Bronchial epithelial cell (primary cell): ENCODE results near the gene XDH. TPM values are rescaled to one million over a fixed set of nuclear protein-coding genes. Genes with fewer than 3 reads are reported as not detected.

Experiments
- DNase-seq: peaks from one replicate; pipeline ENCODE4 v3.0.0-alpha.2; 2010; ENCODE audit warnings: low read depth
- FAIRE-seq: peaks from 2 replicates; lab custom pipeline; 2011; peaks lifted over from hg19 to GRCh38; lab: Jason Lieb, UNC
- H3K27me3 ChIP-seq: 2 replicates; pipeline ENCODE4 v1.5.1; 2011; ENCODE audit warnings: low read length; ENCODE audit not compliant: control insufficient read depth, insufficient read depth
- H3K36me3 ChIP-seq: 2 replicates; pipeline ENCODE4 v1.5.1; 2011; ENCODE audit warnings: low read length; ENCODE audit not compliant: control insufficient read depth, insufficient read depth
- H3K4me3 ChIP-seq: 2 replicates; pipeline ENCODE4 v1.5.1; 2011; ENCODE audit warnings: mild to moderate bottlenecking, low read depth, low read length, control low read depth
- total RNA-seq: library from RNA; depleted of rRNA; stranded (reverse); fragments of >200 nt; gene quantifications from 2 replicates; pipeline ENCODE4 v1.2.1, GENCODE V29; 2014
- TF ChIP-seq, protein P1 (sequence below): IDR thresholded peaks from 2 replicates; pipeline ENCODE4 v1.5.1; 2011; ENCODE audit warnings: mild to moderate bottlenecking, moderate library complexity, low read length, control low read depth, inconsistent platforms; ENCODE audit not compliant: insufficient read depth, severe bottlenecking

XDH gene
- total RNA-seq, 1 donor from 2014 or later, result 6.1 TPM

DNA sequence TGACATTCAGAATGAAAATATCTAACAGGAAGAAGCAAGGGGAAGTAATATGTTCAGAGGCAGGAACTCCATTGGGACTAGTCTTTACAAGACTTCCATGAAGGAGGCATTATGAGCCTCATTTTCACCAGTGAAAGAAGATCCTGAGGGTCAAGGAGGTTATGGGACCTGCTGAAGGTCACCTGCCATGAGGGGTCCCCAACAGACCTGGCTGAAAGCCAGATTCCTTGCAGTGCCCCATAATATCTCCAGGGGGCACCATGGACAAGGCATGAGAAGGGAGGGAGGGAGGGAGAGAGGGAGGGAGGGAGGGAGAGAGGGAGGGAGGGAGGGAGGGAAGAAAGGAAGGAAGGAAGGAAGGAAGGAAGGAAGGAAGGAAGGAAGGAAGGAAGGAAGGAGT, 27.9 kb downstream of the XDH start:
- no peak for DNase-seq
- TF ChIP-seq, protein P1, sequence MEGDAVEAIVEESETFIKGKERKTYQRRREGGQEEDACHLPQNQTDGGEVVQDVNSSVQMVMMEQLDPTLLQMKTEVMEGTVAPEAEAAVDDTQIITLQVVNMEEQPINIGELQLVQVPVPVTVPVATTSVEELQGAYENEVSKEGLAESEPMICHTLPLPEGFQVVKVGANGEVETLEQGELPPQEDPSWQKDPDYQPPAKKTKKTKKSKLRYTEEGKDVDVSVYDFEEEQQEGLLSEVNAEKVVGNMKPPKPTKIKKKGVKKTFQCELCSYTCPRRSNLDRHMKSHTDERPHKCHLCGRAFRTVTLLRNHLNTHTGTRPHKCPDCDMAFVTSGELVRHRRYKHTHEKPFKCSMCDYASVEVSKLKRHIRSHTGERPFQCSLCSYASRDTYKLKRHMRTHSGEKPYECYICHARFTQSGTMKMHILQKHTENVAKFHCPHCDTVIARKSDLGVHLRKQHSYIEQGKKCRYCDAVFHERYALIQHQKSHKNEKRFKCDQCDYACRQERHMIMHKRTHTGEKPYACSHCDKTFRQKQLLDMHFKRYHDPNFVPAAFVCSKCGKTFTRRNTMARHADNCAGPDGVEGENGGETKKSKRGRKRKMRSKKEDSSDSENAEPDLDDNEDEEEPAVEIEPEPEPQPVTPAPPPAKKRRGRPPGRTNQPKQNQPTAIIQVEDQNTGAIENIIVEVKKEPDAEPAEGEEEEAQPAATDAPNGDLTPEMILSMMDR, result peak; percentile 5
- Histone ChIP-seq H3K27me3 (no peaks in the 10 kb centered on the region), H3K4me3 (no peak overlapping the region), H3K36me3 (no peaks in the 10 kb centered on the region)
- FAIRE-seq, result no peak

DNA sequence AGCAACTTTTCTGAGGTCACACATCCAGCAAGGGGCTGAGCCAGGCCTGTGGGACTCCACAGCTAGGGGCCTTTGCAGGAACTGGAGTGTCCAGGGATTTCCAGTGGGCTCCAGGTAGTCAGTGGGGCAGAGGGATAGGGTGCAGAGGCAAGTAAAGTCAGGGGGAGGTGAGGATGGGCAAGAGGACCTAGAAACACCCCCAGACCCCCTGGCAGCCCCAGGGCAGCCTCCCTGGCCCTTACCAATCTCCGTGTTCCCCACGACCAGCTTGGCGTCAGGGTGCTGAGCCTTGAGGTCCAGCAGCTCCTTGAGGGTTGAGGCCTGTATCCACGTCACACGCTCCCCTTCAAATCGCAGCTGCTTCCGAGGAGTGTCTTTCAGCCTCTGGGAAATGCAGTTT, 28.4 kb downstream of the XDH start:
- H3K4me3 ChIP-seq, result no peak overlapping the region
- H3K36me3 ChIP-seq, result no peaks in the 10 kb centered on the region
- DNase-seq (no peak), FAIRE-seq (no peak)
- H3K27me3 ChIP-seq, result no peaks in the 10 kb centered on the region
- TF ChIP-seq, protein P1, result no peak

DNA sequence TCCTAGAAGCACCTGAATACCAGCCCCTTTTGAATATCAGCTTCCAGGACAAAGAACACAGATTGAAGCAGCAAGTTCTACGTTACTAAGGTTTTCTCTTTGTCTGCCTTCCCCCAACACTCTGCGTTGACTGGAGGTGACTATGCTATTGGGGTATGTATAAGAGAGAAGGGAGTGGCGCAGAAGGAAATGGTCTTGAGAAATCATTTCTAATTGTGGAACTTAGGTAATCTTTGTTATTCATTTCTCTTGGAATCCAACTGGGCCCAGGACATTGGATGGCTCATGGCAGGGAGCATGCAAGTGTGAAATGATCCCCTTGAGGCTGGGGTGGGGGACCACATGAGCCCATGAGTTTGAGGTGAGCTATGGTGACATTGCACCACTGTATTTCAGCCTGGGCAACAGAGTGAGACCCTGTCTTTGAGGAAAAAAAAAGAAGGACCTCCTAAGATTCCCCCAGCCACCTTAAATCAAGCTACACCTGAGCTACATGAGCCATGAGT, 29.7 kb downstream of the XDH start:
- TF ChIP-seq, protein P1, result no peak
- no peak overlapping the region for H3K4me3 ChIP-seq
- H3K36me3 ChIP-seq, result no peaks in the 10 kb centered on the region
- no peaks in the 10 kb centered on the region for H3K27me3 ChIP-seq
- peak; percentile 99 for DNase-seq
- peak; percentile 97 for FAIRE-seq

DNA sequence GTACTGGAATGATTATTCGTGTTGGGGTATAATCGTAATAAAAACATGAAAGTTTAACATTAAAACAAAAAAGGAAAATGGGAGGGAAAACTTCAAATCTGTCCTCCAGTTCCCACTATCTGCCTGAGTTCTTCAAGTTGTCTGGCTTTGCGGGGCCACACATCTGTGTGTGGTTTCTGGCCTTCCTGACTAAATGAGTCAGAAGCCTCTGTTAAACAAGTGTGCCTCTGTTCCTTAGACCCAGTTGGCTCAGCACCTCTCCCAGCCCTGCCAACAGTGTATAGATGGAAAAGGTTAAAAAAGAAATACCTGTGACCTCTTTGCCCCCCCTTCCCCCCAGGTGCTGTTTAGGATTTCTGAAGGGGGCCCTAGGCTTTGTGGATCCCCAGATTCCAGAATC, 30.2 kb downstream of the XDH start:
- Histone ChIP-seq H3K4me3 (no peak overlapping the region), H3K36me3 (no peaks in the 10 kb centered on the region), H3K27me3 (no peaks in the 10 kb centered on the region)
- TF ChIP-seq, protein P1, result no peak
- FAIRE-seq (no peak), DNase-seq (peak; percentile 90)

DNA sequence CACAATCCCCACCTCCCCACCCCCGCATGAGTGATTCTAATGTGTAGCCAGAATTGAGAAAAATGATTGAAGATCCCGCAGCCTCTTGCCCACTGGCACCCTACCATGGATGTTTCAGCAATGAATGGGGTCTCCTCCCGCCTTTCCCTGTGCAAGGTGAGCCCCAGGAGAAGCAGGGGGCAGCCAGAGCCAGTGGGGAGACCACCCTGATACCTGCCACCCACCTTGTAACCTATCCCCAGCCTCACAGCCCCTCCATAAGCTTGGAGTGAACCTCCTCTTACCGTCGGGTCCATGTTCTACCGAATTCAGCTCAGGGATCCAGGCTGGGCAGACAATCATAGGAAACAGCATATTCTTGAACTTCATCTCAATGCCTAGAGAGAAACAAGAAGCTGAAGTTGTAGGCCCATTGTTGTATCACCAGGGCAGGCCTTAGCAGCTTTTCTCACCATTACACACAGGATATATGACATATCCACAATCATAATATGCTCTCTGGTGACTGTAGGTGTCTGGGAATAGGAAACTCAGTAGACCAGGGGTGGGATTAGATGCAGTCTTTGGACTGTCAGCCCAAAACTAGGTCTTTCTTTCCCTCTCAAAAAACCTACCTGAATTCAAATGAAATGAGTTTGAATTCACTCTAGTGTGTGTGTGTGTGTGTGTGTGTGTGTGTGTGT, 30.9 kb downstream of the XDH start:
- FAIRE-seq (no peak), DNase-seq (peak; percentile 83)
- Histone ChIP-seq H3K4me3 (no peak overlapping the region), H3K36me3 (no peaks in the 10 kb centered on the region), H3K27me3 (no peaks in the 10 kb centered on the region)
- TF ChIP-seq, protein P1, result no peak
